ENCODE measurements around the gene EEFSEC. TPM values are rescaled to one million over a fixed set of nuclear protein-coding genes. Genes with fewer than 3 reads are reported as not detected.

The EEFSEC gene
- total RNA-seq, 1 experiment from 2014 or later = 15.4 TPM

- Histone ChIP-seq H3K4me1 (ENCODE audit: control insufficient read depth, insufficient read depth, low read length) (peaks cover 6% of the 10 kb centered on the region), H3K36me3 (ENCODE audit: control insufficient read depth, insufficient read depth, low read length) (no peaks in the 10 kb centered on the region), H3K27me3 (ENCODE audit: control insufficient read depth, insufficient read depth, low read length) (no peaks in the 10 kb centered on the region), H3K4me3 (ENCODE audit: low read depth in 2 of 2, low read length in 2 of 2) (no peak overlapping the region), H3K9me3 (ENCODE audit: control insufficient read depth, insufficient read depth, low read depth, low read length) (no peaks in the 10 kb centered on the region), H3K27ac (ENCODE audit: low read length) (no peak overlapping the region)
- BruUV-seq (replicated peaks) = no TSS peak
- CTCF ChIA-PET = no interaction called here
- ATAC-seq = no peak
- in situ Hi-C loops (cut with HindIII; ENCODE audit: low pct_unique_long_range_greater_than_20kb, low sequenced_read_pairs) = no loop called here
- TF ChIP-seq POLR2AphosphoS5 (IDR thresholded peaks at IDR 0.05; ENCODE audit: low read depth, low read length) = no peak
- TF ChIP-seq REST (IDR thresholded peaks at IDR 0.05; ENCODE audit: insufficient read depth in 1 of 2, low read depth in 2 of 2, low read length in 1 of 2) = peak in 1 of 2 experiments; percentile 25; a peak in 1 of 4 replicates
- intact Hi-C loops (cut with micrococcal nuclease; ENCODE audit: unreplicated experiment) = no loop called here
- POLR2A ChIA-PET = no interaction called here
- DNase-seq (ENCODE audit: low read depth, low spot score) = no peak
These were observed 242.3 kb downstream of the EEFSEC start for GRCh38 chr3:128395500-128396162.

DNA sequence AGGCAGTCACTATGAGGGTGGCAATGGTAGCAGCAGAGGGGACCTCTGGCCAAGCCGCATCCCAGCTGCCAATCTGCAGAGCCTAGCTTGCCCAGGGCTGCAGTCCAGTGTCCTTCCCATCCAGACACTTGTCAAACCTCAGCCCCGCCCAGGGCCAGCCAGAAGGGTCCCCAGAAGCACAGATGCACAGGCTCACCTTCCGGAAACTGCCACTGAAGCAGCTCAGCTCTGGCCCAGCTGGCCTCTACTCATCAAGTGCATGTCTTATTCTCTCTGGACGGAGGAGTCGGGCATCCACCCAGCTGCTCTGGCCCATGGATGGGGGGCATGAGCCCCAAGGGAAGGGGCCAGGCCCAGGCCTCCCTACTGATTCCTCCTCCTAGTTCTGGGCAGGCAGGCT is 244.2 kb downstream of the EEFSEC start:
- H3K27ac ChIP-seq (ENCODE audit: low read length) = no peak overlapping the region
- ATAC-seq = no peak
- POLR2A ChIA-PET = no interaction called here

More for the DNA sequence above, 244.2 kb downstream of the EEFSEC start:
- no peak for DNase-seq (ENCODE audit: low read depth, low spot score)
- Histone ChIP-seq H3K4me1 (ENCODE audit: control insufficient read depth, insufficient read depth, low read length) (peaks cover 6% of the 10 kb centered on the region; the same call in 1 of the 2 replicates), H3K27me3 (ENCODE audit: control insufficient read depth, insufficient read depth, low read length) (no peaks in the 10 kb centered on the region), H3K36me3 (ENCODE audit: control insufficient read depth, insufficient read depth, low read length) (no peaks in the 10 kb centered on the region), H3K4me3 (ENCODE audit: low read depth in 2 of 2, low read length in 2 of 2) (no peak overlapping the region), H3K9me3 (ENCODE audit: control insufficient read depth, insufficient read depth, low read depth, low read length) (no peaks in the 10 kb centered on the region)
- in situ Hi-C loops (cut with HindIII; ENCODE audit: low pct_unique_long_range_greater_than_20kb, low sequenced_read_pairs) (no loop called here), intact Hi-C loops (cut with micrococcal nuclease; ENCODE audit: unreplicated experiment) (no loop called here)
- CTCF ChIA-PET = no interaction called here
- TF ChIP-seq REST (IDR thresholded peaks at IDR 0.05; ENCODE audit: insufficient read depth in 1 of 2, low read depth in 2 of 2, low read length in 1 of 2) (no peak), CTCF (IDR thresholded peaks at IDR 0.05) (no peak), TCF7L2 (IDR thresholded peaks at IDR 0.05; ENCODE audit: low read depth, low read length) (no peak), POLR2AphosphoS5 (IDR thresholded peaks at IDR 0.05; ENCODE audit: low read depth, low read length) (no peak), SIN3A (IDR thresholded peaks at IDR 0.05; ENCODE audit: borderline replicate concordance, insufficient read depth, low read depth, low read length) (no peak)
- BruUV-seq (replicated peaks) = no TSS peak

Measured in Panc1 (cell line).